Endothelial cell of umbilical vein (primary cell): ENCODE measurements around the gene PTGS1.

ENCODE experiments used
- CTCF ChIP-seq, 2 donors: IDR thresholded peaks; 1 replicate in 1 of 2; 2 replicates in 1 of 2; pipeline ENCODE4 v1.5.1; 2011; ENCODE audit warnings: low read length in 2 of 2, mild to moderate bottlenecking in 2 of 2, moderate library complexity in 2 of 2, control low read depth in 1 of 2, inconsistent platforms in 1 of 2, low read depth in 1 of 2; ENCODE audit not compliant: insufficient read depth in 1 of 2; ENCODE audit errors: extremely low read depth in 1 of 2
- EZH2 ChIP-seq: IDR thresholded peaks from 2 replicates; pipeline ENCODE4 v1.6.1; 2012; ENCODE audit warnings: borderline replicate concordance, low read depth, mild to moderate bottlenecking, moderate library complexity, low read length, inconsistent platforms; ENCODE audit not compliant: severe bottlenecking
- FOS ChIP-seq: IDR thresholded peaks from 2 replicates; pipeline ENCODE4 v1.6.1; 2011; ENCODE audit warnings: mild to moderate bottlenecking, low read length, moderate library complexity, borderline replicate concordance; ENCODE audit not compliant: insufficient read depth
- GATA2 ChIP-seq: IDR thresholded peaks from 2 replicates; pipeline ENCODE4 v1.7.0; 2011; ENCODE audit warnings: low read depth, mild to moderate bottlenecking, moderate library complexity, mixed read lengths, low read length; ENCODE audit not compliant: insufficient read length, insufficient read depth
- JUN ChIP-seq: IDR thresholded peaks from 2 replicates; pipeline ENCODE4 v1.6.1; 2011; ENCODE audit warnings: borderline replicate concordance, low read depth; ENCODE audit not compliant: insufficient read length, insufficient read depth
- MAX ChIP-seq: IDR thresholded peaks from 2 replicates; pipeline ENCODE4 v1.6.1; 2011; ENCODE audit not compliant: insufficient read depth, insufficient read length
- MYC ChIP-seq: IDR thresholded peaks from one replicate; pipeline ENCODE4 v1.6.1; 2011; ENCODE audit warnings: mild to moderate bottlenecking, low read depth, low read length
- POLR2A ChIP-seq: IDR thresholded peaks from 2 replicates; pipeline ENCODE4 v1.6.1; 2012; ENCODE audit warnings: low read depth, mild to moderate bottlenecking, control low read depth, low read length
- POLR2AphosphoS5 ChIP-seq: IDR thresholded peaks from 2 replicates; pipeline ENCODE4 v1.6.1; 2012; ENCODE audit warnings: low read depth, mild to moderate bottlenecking, control low read depth, low read length, moderate library complexity; ENCODE audit not compliant: insufficient read depth

- TF ChIP-seq CTCF (IDR thresholded peaks at IDR 0.05; ENCODE audit: extremely low read depth in 1 of 2, insufficient read depth in 1 of 2, low read depth in 1 of 2, low read length in 2 of 2): no peak
- no peak for TF ChIP-seq EZH2
- no peak for TF ChIP-seq POLR2A
- no peak for TF ChIP-seq POLR2AphosphoS5
- TF ChIP-seq JUN: no peak
- TF ChIP-seq MAX: peak; percentile 26
- no peak for TF ChIP-seq MYC
- TF ChIP-seq GATA2: no peak
- no peak for TF ChIP-seq FOS
These were observed 30.7 kb upstream of the PTGS1 start for GRCh38 chr9:122340161-122340560.
